Prostate gland (tissue), 2 donors: Measurements from ENCODE around the gene MIP. TPM values are rescaled to one million over a fixed set of nuclear protein-coding genes. Genes with fewer than 3 reads are reported as not detected.

ENCODE experiments used
- DNase-seq: peaks from one replicate; pipeline ENCODE4 v3.0.0-alpha.2; 2019; ENCODE audit warnings: low spot score
- H3K27ac ChIP-seq, 2 donors: fragments of 200-600 bp; sonication (generic); 2 replicates each; pipeline ENCODE4 v1.5.1; 2017 to 2019
- H3K27me3 ChIP-seq: fragments of 200-600 bp; sonication (generic); replicated peaks from 2 replicates; pipeline ENCODE4 v1.5.1; 2019; ENCODE audit not compliant: insufficient read depth
- H3K36me3 ChIP-seq, 2 donors: fragments of 200-600 bp; sonication (generic); 1 replicate in 1 of 2; 2 replicates in 1 of 2; pipeline versions ENCODE4 v1.5.1 to v1.8.1; 2017 to 2019
- H3K4me1 ChIP-seq: fragments of 200-600 bp; sonication (generic); replicated peaks from 2 replicates; pipeline ENCODE4 v1.5.1; 2019
- H3K4me3 ChIP-seq, 2 donors: fragments of 200-600 bp; sonication (generic); 2 replicates each; pipeline ENCODE4 v1.5.1; 2017 to 2019
- H3K9me3 ChIP-seq: fragments of 200-600 bp; sonication (generic); 2 replicates; pipeline ENCODE4 v1.5.1; 2017
- CTCF ChIP-seq, 4 experiments: fragments of 200-600 bp in 2 of 4; fragments of 450-650 bp in 2 of 4; sonication (generic) in 2 of 4; IDR thresholded peaks; 1 replicate in 3 of 4; 2 replicates in 1 of 4; pipeline ENCODE4 v1.5.1; 2016 to 2019; ENCODE audit warnings: antibody characterized with exemption in 4 of 4, mild to moderate bottlenecking in 2 of 4, moderate library complexity in 2 of 4
- POLR2A ChIP-seq: fragments of 450-650 bp; IDR thresholded peaks from one replicate; pipeline ENCODE4 v1.6.1; 2016; ENCODE audit warnings: antibody characterized with exemption, mild to moderate bottlenecking
- POLR2AphosphoS5 ChIP-seq: sonication (generic); formaldehyde crosslinking; IDR thresholded peaks from one replicate; pipeline ENCODE4 v1.6.1; 2017; ENCODE audit warnings: antibody characterized with exemption
- WGBS: methylation state at CpG from one replicate; pipeline ENCODE4 v1.1.5; 2018; 5-methylcytosine and 5-hydroxymethylcytosine counted together
- intact Hi-C: fragments of 100-400 bp; cut with DNase I; formaldehyde crosslinking; loops from one replicate; pipeline ENCODE4 v1.14.2; 2022
- total RNA-seq, 2 donors: library from RNA; depleted of rRNA; stranded (reverse); fragments of >200 nt; gene quantifications; one replicate each; pipeline ENCODE4 v1.1.0, GENCODE V29; 2016

MIP gene
- total RNA-seq, 2 donors from 2014 or later, result not detected

- intact Hi-C loops, result no loop called here
- 93% methylated on average over 9 of the region's 9 CpGs for WGBS
- Histone ChIP-seq H3K4me1 (no peaks in the 10 kb centered on the region), H3K27ac (no peak overlapping the region), H3K27me3 (no peaks in the 10 kb centered on the region), H3K9me3 (no peaks in the 10 kb centered on the region), H3K4me3 (no peak overlapping the region), H3K36me3 (no peaks in the 10 kb centered on the region)
- TF ChIP-seq CTCF (IDR thresholded peaks at IDR 0.05) (no peak), POLR2A (no peak), POLR2AphosphoS5 (no peak)
- no peak for DNase-seq
Observed at GRCh38 chr12:56474389-56474788, 19.9 kb upstream of the MIP start.

- no peaks in the 10 kb centered on the region for H3K9me3 ChIP-seq
- intact Hi-C loops, result loop anchor here (5.0 to 10.0 kb wide), 2 partner anchors 274 to 342 kb away; partner anchors contain the start of gene ESYT1
- H3K4me1 ChIP-seq, result peaks cover 3% of the 10 kb centered on the region
- no peak for DNase-seq
- 35% methylated on average over 19 of the region's 19 CpGs for WGBS
- peak overlapping the region; percentile 81 to 85 for H3K27ac ChIP-seq
- no peaks in the 10 kb centered on the region for H3K27me3 ChIP-seq
- H3K36me3 ChIP-seq, result no peaks in the 10 kb centered on the region
- TF ChIP-seq POLR2A (no peak), CTCF (IDR thresholded peaks at IDR 0.05) (no peak), POLR2AphosphoS5 (no peak)
- peak overlapping the region; percentile 67 to 81 for H3K4me3 ChIP-seq
Observed at GRCh38 chr12:56469007-56469930, 14.8 kb upstream of the MIP start.

- peak; percentile 92 for DNase-seq
- Histone ChIP-seq H3K27me3 (no peaks in the 10 kb centered on the region), H3K9me3 (no peaks in the 10 kb centered on the region), H3K4me3 (peak within 1 kb of the TSS; percentile 67 to 81), H3K27ac (peak within 1 kb of the TSS; percentile 81 to 85), H3K36me3 (no peaks in the 10 kb centered on the region), H3K4me1 (peaks cover 3% of the 10 kb centered on the region)
- TF ChIP-seq POLR2A (peak; percentile 79), POLR2AphosphoS5 (peak; percentile 99), CTCF (IDR thresholded peaks at IDR 0.05) (peak in 3 of 4 experiments; percentile 61 to 70 (median 62))
- under 1% methylated on average over 43 of the region's 43 CpGs for WGBS
- intact Hi-C loops, result loop anchor here (5.0 to 10.0 kb wide), 2 partner anchors 274 to 341 kb away; partner anchors contain the start of gene ESYT1
Observed at GRCh38 chr12:56468216-56469006, 14.0 kb upstream of the MIP start, which contains the start of gene SPRYD4. Gene SPRYD4 (plus strand): TSS chr12:56468578. CDS start chr12:56468592, 14 bp downstream.

- Histone ChIP-seq H3K27me3 (no peaks in the 10 kb centered on the region), H3K9me3 (no peaks in the 10 kb centered on the region), H3K4me1 (no peaks in the 10 kb centered on the region), H3K27ac (no peak overlapping the region), H3K36me3 (no peaks in the 10 kb centered on the region), H3K4me3 (no peak overlapping the region)
- TF ChIP-seq POLR2A (no peak), POLR2AphosphoS5 (no peak), CTCF (IDR thresholded peaks at IDR 0.05) (no peak)
- intact Hi-C loops, result loop anchor here (5.0 to 10.0 kb wide), 2 partner anchors 145 to 268 kb away; partner anchors contain the start of gene CNPY2
- DNase-seq, result no peak
Observed at GRCh38 chr12:56462565-56462964, 8.1 kb upstream of the MIP start.
